ENCODE measurements around the gene BCAP31. TPM values are rescaled to one million over a fixed set of nuclear protein-coding genes. Genes with fewer than 3 reads are reported as not detected.

BCAP31 gene
- total RNA-seq = 100 to 1,000 TPM in 3 of 4 donors, 10 to 100 TPM in 1; 99.2 to 180 (median 142) TPM

DNA sequence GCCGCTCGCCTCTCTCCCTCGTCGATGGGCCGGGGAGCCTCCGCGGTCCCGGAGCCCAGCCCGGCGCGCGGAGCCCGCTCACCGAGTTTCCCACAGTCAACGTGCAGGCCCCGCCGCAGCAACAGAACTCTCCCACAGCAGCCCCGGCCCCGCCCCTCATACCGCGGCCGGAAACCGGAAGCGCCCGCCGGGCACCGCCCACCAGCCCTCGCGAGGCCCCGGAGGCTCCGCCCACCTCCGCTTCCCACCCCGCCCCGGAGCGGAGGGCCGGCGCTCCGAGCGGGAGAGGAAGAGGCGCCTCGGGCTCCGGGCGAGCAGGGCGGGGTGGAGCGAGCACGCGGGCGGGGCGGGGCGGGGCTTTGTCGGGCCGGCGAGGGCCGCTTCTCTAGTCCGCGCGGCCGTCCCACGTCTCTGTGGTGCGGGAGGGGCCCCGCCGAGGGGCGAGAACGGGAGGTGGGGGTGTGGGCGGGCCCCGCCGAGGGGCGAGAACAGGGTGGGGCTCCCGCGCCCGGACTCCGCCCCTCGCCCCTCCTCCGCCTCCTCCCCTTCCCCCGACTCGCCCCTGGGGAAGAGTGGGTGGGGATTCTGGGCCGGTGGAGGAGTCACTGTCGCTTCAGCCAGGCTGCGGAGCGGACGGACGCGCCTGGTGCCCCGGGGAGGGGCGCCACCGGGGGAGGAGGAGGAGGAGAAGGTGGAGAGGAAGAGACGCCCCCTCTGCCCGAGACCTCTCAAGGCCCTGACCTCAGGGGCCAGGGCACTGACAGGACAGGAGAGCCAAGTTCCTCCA, at the start of gene BCAP31, which contains the start of gene ABCD1:
Gene BCAP31 (minus strand): TSS at position 136 of the 787 bp plus-strand sequence. CDS start 1,143 bp downstream, outside the sequence.
Gene ABCD1 (plus strand): TSS at position 605 of the 787 bp plus-strand sequence. CDS start 411 bp downstream, outside the sequence.
- H3K36me3 ChIP-seq = peaks cover 0 to 20% (median 0%) of the 10 kb centered on the region in 3 donors
- peak within 1 kb of the TSS; percentile 68 to 80 (median 74) for H3K4me3 ChIP-seq
- intact Hi-C loops (cut with DNase I) = no loop called here
- H3K9me3 ChIP-seq = no peaks in the 10 kb centered on the region
- TF ChIP-seq POLR2A (IDR thresholded peaks at IDR 0.05) = peak in 3 of 4 donors; percentile 23 to 78 (median 74)
- TF ChIP-seq, protein P1, sequence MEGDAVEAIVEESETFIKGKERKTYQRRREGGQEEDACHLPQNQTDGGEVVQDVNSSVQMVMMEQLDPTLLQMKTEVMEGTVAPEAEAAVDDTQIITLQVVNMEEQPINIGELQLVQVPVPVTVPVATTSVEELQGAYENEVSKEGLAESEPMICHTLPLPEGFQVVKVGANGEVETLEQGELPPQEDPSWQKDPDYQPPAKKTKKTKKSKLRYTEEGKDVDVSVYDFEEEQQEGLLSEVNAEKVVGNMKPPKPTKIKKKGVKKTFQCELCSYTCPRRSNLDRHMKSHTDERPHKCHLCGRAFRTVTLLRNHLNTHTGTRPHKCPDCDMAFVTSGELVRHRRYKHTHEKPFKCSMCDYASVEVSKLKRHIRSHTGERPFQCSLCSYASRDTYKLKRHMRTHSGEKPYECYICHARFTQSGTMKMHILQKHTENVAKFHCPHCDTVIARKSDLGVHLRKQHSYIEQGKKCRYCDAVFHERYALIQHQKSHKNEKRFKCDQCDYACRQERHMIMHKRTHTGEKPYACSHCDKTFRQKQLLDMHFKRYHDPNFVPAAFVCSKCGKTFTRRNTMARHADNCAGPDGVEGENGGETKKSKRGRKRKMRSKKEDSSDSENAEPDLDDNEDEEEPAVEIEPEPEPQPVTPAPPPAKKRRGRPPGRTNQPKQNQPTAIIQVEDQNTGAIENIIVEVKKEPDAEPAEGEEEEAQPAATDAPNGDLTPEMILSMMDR (IDR thresholded peaks at IDR 0.05) = no peak
- DNase-seq = peak; percentile 68
- 35% methylated on average over 4 of the region's 88 CpGs; no CpG with 5 or more reads in 1 of the 2 donors for WGBS, 2 donors
- H3K27ac ChIP-seq = peak within 1 kb of the TSS; percentile 93 to 96 (median 94)
- H3K4me1 ChIP-seq = peaks cover 33 to 70% (median 33%) of the 10 kb centered on the region in 3 donors
- no peaks in the 10 kb centered on the region for H3K27me3 ChIP-seq

DNA sequence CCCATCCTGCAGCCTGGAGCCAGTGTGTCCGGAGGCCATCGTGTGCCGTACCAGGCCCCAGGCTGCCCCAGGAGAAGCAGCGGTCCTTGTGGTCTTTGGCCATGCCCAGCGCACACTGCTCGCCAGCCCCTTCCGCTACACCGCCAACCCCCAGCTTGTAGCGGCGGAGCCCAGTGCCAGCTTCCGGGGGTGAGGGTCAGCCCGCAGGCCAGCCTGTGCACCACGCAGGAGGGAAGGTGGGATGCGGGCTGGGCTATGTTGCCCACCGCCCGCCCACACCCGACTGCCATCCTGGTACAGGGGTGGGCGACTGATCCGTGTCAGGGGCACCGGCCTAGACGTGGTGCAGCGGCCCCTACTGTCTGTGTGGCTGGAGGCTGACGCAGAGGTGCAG, 49.0 kb upstream of the BCAP31 start:
- H3K4me1 ChIP-seq = no peaks in the 10 kb centered on the region
- 88% methylated on average over 3 of the region's 23 CpGs; no CpG with 5 or more reads in 1 of the 2 donors for WGBS, 2 donors
- H3K27ac ChIP-seq = no peak overlapping the region
- TF ChIP-seq, protein P1 (IDR thresholded peaks at IDR 0.05) = no peak
- TF ChIP-seq POLR2A (IDR thresholded peaks at IDR 0.05) = no peak
- DNase-seq = no peak
- peaks cover 0 to 12% (median 0%) of the 10 kb centered on the region in 3 donors for H3K36me3 ChIP-seq
- H3K27me3 ChIP-seq = no peaks in the 10 kb centered on the region
- no peak overlapping the region for H3K4me3 ChIP-seq
- no peaks in the 10 kb centered on the region for H3K9me3 ChIP-seq
- intact Hi-C loops (cut with DNase I) = no loop called here

DNA sequence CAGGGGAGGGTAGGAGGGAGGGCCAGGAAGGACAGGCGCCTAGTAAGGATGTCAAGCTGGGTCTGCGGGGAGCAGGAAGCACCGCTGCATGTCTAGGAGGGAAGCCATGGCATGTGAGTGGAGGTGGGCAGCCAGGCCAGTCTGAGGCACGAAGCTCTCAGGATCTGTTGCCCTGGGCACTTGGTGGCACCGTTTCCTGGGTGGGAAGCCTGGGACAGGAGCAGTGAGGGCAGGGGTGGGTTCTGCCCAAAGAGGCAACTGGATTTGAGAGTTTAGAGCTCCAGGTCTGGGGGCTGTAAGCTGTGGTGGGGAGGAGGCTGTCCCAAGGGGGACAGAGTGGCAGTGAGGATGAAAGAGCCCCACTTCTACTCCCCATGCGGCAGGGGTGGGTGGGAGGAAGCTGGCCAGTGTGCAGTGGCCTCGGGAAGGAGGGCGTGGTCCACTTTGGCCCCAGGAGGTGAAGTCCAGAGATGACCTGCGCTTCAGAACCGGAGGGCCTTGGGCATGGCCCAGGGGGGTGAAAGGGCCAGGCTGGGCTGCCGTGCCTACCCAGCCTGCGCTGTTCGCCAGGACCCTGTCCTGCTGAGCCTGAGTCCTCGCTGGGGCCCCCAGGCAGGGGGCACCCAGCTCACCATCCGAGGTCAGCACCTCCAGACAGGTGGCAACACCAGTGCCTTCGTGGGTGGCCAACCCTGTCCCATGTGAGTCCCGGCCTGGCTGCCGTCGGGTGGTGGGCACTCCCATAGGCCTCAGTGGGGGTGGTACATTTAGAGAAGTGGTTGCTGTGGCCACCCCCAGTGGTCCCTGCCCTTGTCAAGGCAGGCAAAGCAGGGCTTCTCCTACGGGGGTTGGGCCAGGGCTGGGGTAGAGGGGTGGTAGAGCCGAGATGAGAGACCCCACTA, 48.4 kb upstream of the BCAP31 start:
- Histone ChIP-seq H3K4me1 (no peaks in the 10 kb centered on the region), H3K9me3 (no peaks in the 10 kb centered on the region), H3K27me3 (no peaks in the 10 kb centered on the region), H3K4me3 (no peak overlapping the region), H3K36me3 (peaks cover 0 to 12% (median 0%) of the 10 kb centered on the region in 3 donors), H3K27ac (no peak overlapping the region)
- intact Hi-C loops (cut with DNase I) = no loop called here
- TF ChIP-seq POLR2A (IDR thresholded peaks at IDR 0.05) = no peak
- TF ChIP-seq, protein P1 (IDR thresholded peaks at IDR 0.05) = no peak
- WGBS, 2 donors = 66% methylated on average over 4 of the region's 21 CpGs; no CpG with 5 or more reads in 1 of the 2 donors
- DNase-seq = no peak

DNA sequence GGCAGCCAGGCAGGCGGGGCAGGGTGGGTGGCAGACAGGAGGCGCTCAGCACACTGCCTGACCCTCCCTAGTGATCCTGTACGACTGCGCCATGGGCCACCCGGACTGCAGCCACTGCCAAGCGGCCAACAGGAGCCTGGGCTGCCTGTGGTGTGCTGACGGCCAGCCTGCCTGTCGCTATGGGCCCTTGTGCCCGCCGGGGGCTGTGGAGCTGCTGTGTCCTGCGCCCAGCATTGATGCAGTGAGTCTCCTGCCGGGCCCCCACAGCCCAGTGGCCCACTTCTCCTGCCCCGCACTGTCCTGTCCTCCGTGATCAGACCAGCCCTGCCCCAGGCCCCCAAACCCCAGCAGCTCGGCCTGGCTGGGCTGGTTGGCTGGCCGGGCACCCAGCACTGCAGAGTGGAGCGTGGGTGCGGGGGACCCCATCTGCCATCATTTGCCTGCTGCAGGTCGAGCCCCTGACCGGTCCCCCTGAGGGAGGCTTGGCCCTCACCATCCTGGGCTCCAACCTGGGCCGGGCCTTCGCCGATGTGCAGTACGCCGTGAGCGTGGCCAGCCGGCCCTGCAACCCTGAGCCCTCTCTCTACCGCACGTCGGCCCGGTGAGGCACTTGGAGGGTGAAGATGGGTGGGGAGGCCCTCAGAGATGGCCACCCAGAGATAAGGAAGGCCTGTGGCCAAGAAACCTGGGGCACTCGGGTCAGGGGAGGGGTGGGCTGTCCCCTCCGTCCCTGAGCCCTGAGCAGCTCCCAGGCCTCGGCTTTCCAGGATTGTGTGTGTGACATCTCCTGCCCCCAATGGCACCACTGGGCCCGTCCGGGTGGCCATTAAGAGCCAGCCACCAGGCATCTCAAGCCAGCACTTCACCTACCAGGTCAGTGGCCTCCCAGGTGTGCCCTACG, 47.5 kb upstream of the BCAP31 start:
- H3K4me1 ChIP-seq = peaks cover 0 to 5% (median 0%) of the 10 kb centered on the region in 3 donors
- H3K9me3 ChIP-seq = no peaks in the 10 kb centered on the region
- WGBS, 2 donors = 86% methylated on average over 3 of the region's 37 CpGs; no CpG with 5 or more reads in 1 of the 2 donors
- intact Hi-C loops (cut with DNase I) = no loop called here
- H3K27ac ChIP-seq = no peak overlapping the region
- H3K27me3 ChIP-seq = no peaks in the 10 kb centered on the region
- TF ChIP-seq, protein P1 (IDR thresholded peaks at IDR 0.05) = no peak
- no peak for TF ChIP-seq POLR2A (IDR thresholded peaks at IDR 0.05)
- H3K4me3 ChIP-seq = no peak overlapping the region
- no peak for DNase-seq
- H3K36me3 ChIP-seq = peaks cover 0 to 12% (median 0%) of the 10 kb centered on the region in 3 donors
